NOMO-1 treated with DMSO at 0.1 percent for 48 hours (cell line): ENCODE results near the gene ZMYND12.
"Not testable (repeated sequence)": the region's sequence is repeated elsewhere in the genome, so short reads cannot be mapped to it uniquely, and the experiment has no call there.

ENCODE experiments used
- DNase-seq: peaks from one replicate; lab custom pipeline; 2025; ENCODE audit not compliant: unreplicated experiment; lab: John Stamatoyannopoulos, UW

Gene ZMYND12, protein sequence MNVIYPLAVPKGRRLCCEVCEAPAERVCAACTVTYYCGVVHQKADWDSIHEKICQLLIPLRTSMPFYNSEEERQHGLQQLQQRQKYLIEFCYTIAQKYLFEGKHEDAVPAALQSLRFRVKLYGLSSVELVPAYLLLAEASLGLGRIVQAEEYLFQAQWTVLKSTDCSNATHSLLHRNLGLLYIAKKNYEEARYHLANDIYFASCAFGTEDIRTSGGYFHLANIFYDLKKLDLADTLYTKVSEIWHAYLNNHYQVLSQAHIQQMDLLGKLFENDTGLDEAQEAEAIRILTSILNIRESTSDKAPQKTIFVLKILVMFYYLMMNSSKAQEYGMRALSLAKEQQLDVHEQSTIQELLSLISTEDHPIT

GRCh38 chr1:42456010-42456753 lies at the start of gene ZMYND12, which contains the start of gene PPCS:
ZMYND12 (minus strand) TSS chr1:42456022; CDS start chr1:42455997, 25 bp downstream.
PPCS (plus strand) TSS chr1:42456543; CDS start chr1:42456566, 23 bp downstream.
- peak; percentile 84 for DNase-seq

DNA sequence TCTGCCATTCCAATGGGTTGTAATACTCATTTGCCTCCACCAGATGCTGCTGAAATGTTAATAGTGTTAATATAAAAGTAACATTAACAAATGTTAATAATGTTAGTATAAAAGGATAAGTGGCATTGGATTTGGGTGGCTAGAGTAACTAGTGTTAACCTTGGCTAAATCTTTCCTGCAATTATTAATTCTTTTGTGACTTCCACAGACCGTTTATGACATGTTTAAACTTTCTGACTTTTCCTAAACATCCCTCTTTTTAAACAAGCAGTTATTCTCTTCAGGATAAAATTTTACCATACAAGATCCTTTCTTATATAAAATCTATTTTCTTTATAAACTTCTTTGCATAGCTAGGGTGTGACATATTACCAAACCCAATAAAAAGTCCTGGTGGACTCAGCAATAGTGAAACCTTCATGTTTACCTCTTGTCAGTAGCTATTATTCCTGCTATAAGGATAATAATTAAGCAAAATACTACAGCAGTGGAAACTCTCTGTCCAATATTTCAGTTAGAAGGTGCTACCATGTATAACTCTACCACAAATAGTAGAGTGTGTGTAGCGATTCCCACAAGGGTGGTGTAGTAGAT lies 48.8 kb upstream of the ZMYND12 start:
- DNase-seq = no peak

DNA sequence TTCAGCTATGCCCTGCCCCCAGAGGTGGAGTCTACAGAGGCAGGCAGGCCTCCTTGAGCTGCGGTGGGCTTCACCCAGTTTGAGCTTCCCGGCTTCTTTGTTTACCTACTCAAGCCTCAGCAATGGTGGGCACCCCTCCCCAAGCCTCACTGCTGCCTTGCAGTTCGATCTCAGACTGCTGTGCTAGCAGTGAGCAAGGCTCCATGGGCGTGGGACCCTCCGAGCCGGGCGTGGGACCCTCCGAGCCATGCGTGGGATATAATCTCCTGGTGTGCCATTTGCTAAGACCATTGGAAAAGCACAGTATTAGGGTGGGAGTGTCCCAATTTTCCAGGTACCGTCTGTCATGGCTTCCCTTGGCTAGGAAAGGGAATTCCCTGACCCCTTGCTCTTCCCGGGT lies 46.2 kb upstream of the ZMYND12 start:
- not testable (repeated sequence) for DNase-seq

DNA sequence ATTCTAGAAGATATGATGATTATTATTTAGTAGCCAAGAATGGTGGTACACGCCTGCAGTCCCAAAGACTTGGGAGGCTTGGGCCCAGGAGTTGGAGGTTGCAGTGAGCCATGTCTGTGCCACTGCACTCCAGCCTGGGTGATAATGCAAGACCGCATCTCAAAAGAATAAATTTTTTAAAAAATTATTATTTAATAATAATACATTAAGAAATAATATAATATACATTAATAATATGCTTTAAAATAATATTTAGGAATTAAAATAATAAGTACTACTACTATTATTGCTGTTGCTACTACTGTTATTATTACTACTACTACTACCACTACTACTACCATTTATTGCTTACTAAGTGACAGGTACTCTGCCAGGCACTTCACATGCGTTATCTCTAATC lies 34.4 kb upstream of the ZMYND12 start:
- DNase-seq = no peak

GRCh38 chr1:42484382-42484781 lies 28.6 kb upstream of the ZMYND12 start:
- no peak for DNase-seq

DNA sequence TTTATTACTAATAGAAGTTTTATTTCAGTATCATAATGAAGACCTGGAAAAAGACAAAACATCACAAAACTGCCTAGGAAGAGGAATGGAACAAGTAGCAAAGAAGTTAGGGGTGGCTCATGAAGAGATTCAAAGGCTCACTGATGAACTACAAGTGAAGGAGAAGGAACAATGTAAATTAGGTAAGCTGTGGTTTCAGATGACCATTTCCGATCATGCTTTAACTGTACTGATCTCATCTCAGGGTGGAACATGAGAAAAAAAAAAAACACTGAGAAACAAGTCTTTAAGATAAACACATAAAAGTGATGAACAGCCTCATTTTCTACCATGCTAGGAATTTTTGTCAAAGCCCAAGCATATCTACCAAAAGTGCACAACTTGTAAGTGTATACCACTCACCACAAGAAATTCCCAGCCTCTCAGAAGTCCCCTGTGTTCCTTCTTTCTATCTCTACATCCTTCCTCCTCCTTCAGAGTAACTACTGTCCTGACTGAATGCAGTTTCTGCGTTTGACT lies 26.9 kb upstream of the ZMYND12 start:
- no peak for DNase-seq

DNA sequence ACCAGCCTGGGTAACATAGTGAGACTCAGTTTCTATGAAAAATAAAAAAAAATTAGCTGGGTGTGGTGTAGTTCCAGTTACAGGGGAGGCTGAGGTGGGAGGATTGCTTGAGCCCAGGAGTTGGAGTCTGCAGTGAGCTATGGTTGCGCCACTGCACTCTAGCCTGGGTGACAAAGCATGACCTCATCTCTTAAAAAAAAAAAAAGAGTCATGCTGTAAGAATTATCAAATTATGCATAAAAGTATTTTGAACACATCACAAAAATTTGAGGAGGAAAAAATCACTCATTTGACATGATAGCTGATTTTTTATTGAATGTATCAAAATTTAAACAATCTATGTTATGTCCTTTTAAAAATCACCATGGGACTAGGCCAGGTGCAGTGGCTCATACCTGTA lies 25.1 kb upstream of the ZMYND12 start:
- no peak for DNase-seq

DNA sequence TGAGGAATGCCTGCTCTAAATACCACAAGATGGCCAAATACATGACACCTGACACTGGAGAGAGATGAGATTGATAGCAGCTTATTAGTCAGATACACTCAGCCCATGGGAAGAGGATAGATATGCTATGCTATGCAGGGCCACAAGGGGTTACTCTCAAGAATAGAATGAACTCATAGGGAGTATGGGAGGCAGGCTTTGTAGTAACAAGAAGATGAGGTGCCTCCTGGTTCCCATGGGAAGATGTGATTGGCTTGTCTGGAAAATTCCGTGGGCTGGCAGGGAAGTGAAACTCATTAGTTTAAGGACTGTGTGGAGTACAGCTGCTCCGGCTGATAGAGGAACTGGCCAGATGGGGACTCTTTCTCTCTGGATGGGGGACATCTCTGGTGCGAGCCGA lies 23.8 kb upstream of the ZMYND12 start:
- DNase-seq = peak; percentile 17

DNA sequence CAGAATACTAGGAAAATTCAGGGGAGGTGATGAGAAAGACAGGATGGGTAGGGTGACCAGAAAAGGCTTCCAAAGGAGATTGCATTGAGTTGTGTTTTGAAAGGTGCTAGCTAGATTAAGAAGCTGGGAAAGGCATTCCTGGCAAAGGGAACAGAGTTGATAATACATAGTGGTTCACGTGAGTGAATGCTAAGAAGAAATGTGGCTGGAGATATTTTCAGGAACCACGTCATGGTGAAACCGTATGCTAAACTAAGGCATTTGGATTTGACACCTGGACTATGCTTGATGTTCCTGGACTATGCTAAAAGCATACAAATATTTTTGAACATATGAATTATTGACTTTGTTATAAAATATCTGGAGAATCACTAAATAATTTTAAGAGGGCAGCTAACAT lies 22.0 kb upstream of the ZMYND12 start:
- DNase-seq = no peak

DNA sequence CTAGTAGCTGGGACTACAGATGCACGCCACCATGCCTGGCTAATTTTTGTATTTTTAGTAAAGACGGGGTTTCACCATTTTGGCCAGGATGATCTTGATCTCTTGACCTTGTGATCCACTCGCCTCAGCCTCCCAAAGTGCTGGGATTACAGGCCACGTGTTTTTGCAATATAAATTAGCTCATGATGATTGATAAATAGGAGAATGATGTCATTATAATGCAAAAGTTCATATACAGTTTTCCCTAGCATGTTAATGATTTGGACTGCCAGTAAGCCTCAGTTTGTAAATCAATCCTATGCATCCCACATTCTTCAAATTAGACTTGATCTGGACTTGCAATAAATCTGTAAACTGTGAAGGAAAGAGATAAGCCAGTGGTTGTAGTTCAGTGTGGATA lies 21.5 kb upstream of the ZMYND12 start:
- not testable (repeated sequence) for DNase-seq

DNA sequence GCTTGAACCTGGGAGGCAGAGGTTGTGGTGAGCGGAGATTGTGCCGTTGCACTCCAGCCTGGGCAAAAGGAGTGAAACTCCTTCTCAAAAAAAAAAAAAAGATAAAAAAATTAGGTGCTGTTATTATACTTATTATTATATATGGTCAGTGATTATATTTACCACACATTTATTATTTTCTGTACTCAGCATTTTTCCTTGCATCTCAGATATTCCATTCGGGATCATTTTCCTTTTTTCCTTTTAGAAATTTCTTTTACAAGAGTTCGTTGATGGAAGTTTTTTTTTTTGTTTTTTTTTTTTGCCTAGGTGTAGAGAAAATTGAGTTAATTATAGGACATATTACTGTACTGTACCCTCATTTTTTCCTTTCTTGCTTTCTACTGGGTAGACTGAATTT lies 20.8 kb upstream of the ZMYND12 start:
- no peak for DNase-seq

GRCh38 chr1:42469727-42470126 lies 13.9 kb upstream of the ZMYND12 start:
- DNase-seq = no peak

GRCh38 chr1:42466030-42466429 lies 10.2 kb upstream of the ZMYND12 start:
- no peak for DNase-seq

DNA sequence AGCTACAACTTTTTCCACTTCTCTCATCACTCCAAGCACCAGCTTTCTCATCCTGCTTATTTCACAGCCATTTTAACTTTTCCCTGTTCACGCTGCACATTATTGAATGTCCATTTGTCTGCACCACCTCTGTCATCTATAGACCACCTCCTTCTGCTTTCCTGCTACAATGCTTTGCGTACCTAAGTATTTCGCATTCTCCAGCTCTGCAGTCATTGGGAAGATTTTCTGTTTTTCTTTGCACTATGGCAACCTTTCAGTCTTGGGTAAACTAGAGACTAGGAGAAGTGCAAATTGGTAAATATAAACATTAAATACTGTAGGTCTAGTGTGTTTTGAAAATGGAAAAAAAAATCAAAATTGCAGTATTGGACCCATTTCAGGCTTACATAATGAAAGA lies 8.1 kb upstream of the ZMYND12 start:
- no peak for DNase-seq

DNA sequence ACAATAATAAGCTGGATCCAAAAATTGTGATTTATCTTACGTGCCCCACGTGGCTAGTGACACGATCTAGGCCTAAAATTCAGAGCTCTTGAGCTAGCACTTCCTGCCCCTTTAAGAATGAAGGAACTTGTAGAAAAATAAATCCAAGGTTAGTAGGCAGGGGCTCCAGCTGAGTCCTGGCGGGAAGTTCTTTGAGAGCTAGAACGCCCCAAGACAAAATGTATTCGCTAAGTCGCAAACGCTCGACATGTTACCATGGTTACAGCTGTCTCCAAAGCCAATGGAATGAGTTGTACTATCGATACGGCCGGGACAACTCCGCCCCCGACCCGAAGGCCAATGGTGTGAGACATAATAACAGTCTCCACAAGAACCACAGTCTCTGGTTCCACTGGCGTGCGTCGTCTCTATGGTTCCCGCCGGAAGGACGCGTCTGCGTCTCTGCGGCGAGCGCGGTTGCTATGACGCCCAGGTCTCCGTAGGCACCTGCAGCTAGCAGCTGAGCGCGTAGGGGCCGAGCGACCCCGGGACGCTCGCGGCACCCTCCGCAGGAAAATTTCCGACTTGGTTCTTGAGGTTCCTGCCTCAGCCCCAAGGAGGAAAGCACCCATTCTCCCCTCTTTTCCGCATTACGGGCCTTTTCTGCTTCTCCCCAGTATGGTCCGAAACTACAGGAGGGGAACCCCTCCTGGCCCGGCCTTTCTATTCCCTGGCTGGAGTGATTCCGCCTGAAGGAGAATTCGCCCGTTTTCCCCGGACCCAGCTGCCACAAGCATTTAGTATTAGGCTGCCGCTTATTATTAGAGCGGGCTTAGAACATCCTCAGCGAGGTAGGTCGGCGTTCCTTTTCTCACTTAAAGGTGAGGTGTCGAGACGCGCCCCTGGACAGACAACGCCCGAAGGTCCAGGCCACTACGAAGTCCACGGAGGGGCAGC lies 7.3 kb upstream of the ZMYND12 start, which contains the start of gene CCDC30:
TSS of gene CCDC30 (plus strand) at position 459 of the 936 bp plus-strand sequence. CDS start 17,266 bp downstream, outside the sequence.
- DNase-seq = peak; percentile 94

DNA sequence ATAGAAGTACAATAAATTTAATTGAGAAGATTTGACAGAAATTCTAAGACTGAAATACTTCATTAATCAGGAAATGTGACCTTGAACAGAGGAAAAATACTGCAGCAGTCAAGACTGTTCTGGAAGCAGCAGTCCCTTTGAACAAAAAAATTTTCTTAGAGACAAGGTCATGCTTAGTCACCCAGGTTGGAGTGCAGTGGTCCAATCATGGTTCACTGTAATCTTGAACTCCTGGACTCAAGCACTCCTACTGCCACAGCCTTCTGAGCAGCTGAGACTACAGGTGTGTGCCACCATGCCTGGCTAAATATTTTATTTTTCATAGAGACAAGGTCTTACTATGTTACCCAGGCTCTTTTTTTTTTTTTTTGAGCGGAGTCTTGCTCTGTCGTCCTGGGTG lies 5.4 kb upstream of the ZMYND12 start:
- DNase-seq = no peak

DNA sequence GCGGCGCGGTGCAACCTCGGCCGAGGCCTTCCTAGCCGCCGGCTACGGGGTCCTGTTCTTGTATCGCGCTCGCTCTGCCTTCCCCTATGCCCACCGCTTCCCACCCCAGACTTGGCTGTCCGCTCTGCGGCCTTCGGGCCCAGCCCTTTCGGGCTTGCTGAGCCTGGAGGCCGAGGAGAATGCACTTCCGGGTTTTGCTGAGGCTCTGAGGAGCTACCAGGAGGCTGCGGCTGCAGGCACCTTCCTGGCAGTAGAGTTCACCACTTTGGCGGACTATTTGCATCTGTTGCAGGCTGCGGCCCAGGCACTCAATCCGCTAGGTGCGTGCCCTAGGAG lies 900 bp upstream of the ZMYND12 start:
- peak; percentile 49 for DNase-seq

- DNase-seq = no peak
Measured at GRCh38 chr1:42454403-42454802, 1.4 kb downstream of the ZMYND12 start.

DNA sequence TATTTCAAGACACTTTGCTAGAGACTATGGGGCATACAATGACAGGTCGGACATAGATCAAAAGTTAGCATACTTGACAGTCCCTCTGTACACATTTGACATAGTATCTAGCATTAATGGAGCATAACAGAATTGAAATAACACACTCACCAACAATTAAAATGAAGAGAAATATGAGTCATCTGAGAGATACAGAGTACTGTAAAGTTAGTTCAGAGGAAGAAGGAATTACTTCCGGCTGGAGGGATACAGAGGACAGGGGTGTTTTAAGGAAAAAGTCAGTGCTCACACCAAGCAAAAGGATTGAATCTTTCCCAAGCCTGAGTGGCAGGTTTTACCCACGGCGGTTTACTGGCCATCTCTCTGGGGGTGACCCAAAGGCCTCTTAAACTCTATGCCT lies 2.4 kb downstream of the ZMYND12 start:
- no peak for DNase-seq

- no peak for DNase-seq
Measured at GRCh38 chr1:42450061-42450460, 5.8 kb downstream of the ZMYND12 start.

DNA sequence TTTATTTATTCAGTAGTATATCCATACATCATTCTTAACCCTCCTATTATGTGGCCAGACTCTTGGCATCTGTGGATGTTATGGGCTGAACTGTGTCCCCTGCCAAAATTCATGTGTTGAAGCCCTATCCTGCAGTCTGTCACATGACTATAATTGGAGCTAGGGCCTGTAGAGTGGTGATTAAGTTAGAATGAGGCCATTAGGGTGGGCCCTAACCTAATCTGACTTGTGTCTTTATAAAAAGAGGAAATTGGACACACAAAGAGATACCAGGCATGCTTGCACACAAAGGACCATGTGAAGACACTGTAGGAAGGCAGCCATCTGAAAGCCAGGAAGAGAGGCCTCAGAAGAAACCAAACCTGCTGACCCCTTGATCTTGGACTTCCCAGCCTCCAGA lies 6.6 kb downstream of the ZMYND12 start:
- DNase-seq = peak; percentile 3
